Activated naive CD8-positive, alpha-beta T cell treated with anti-CD3 and anti-CD28 coated beads, Interleukin-2, amount 50 U/mL, for 16 hours (primary cell): ENCODE measurements around the gene NOTO.

Experiments used
- DNase-seq: peaks from one replicate; pipeline ENCODE4 v3.0.0-alpha.2; 2020; ENCODE audit warnings: low read depth, low spot score

The NOTO gene

GRCh38 chr2:73257425-73258125, 55.2 kb downstream of the NOTO start:
- DNase-seq: no peak

- DNase-seq: no peak
These were observed 56.0 kb downstream of the NOTO start for GRCh38 chr2:73258186-73258912.

- no peak for DNase-seq
These were observed 56.5 kb downstream of the NOTO start for GRCh38 chr2:73258913-73259215.

- no peak for DNase-seq
These were observed 56.9 kb downstream of the NOTO start for GRCh38 chr2:73259276-73259675.

- no peak for DNase-seq
These were observed 57.4 kb downstream of the NOTO start for GRCh38 chr2:73259704-73260337.

GRCh38 chr2:73260338-73260984, 58.1 kb downstream of the NOTO start:
- no peak for DNase-seq
